Panc1 (cell line): Measurements from ENCODE around the gene CDC6. TPM values are rescaled to one million over a fixed set of nuclear protein-coding genes. Genes with fewer than 3 reads are reported as not detected.

ENCODE experiments used
- ATAC-seq: fragments of 200-7000 bp; cut with Tn5 transposase; 2 replicates; pipeline ENCODE4 v1.9.1; 2020; ENCODE audit warnings: mild to moderate bottlenecking, moderate library complexity
- BruUV-seq: library from RNA; stranded (reverse); fragments of 400-500 nt; replicated peaks from 2 replicates; lab custom pipeline; 2021; lab: Mats Ljungman, UMichigan
- CTCF ChIA-PET: fragments of 300-600 bp; sonication (Branson Sonifier 250); formaldehyde crosslinking; loops from one replicate; lab custom pipeline; 2022; ENCODE audit warnings: antibody characterized with exemption; lab: Charles Lee
- POLR2A ChIA-PET: fragments of 300-600 bp; sonication (Branson Sonifier 250); formaldehyde crosslinking; loops from one replicate; lab custom pipeline; 2022; ENCODE audit warnings: antibody characterized with exemption; lab: Charles Lee
- DNase-seq: peaks from one replicate; pipeline ENCODE4 v3.0.0-alpha.2; 2010; ENCODE audit warnings: low read depth, low spot score
- H3K27ac ChIP-seq: 2 replicates; pipeline ENCODE4 v1.5.1; 2011; ENCODE audit warnings: mild to moderate bottlenecking, low read length, inconsistent platforms
- H3K27me3 ChIP-seq: fragments of 200-500 bp; sonication (Bioruptor generic); 2 replicates; pipeline ENCODE4 v1.6.0; 2014; ENCODE audit warnings: low read length, inconsistent platforms; ENCODE audit not compliant: control insufficient read depth, insufficient read depth
- H3K36me3 ChIP-seq: fragments of 200-500 bp; sonication (Bioruptor generic); 2 replicates; pipeline ENCODE4 v1.5.1; 2014; ENCODE audit warnings: inconsistent platforms, mild to moderate bottlenecking, low read length, moderate library complexity; ENCODE audit not compliant: control insufficient read depth, insufficient read depth
- H3K4me1 ChIP-seq: 2 replicates; pipeline ENCODE4 v1.5.1; 2011; ENCODE audit warnings: inconsistent platforms, mild to moderate bottlenecking, low read length, moderate library complexity; ENCODE audit not compliant: control insufficient read depth, insufficient read depth
- H3K4me3 ChIP-seq, 2 experiments: 2 replicates each; pipeline ENCODE4 v1.5.1; 2011 to 2012; ENCODE audit warnings: low read depth in 2 of 2, low read length in 2 of 2, mild to moderate bottlenecking in 2 of 2, inconsistent platforms in 1 of 2, moderate library complexity in 1 of 2
- H3K9me3 ChIP-seq: fragments of 200-500 bp; sonication (Bioruptor generic); 2 replicates; pipeline ENCODE4 v1.5.1; 2014; ENCODE audit warnings: low read depth, mild to moderate bottlenecking, inconsistent platforms, low read length, moderate library complexity; ENCODE audit not compliant: control insufficient read depth, insufficient read depth
- POLR2AphosphoS5 ChIP-seq: IDR thresholded peaks from 2 replicates; pipeline ENCODE4 v1.6.1; 2012; ENCODE audit warnings: mild to moderate bottlenecking, low read depth, low read length, moderate library complexity
- SIN3A ChIP-seq: IDR thresholded peaks from 2 replicates; pipeline ENCODE4 v1.6.1; 2012; ENCODE audit warnings: low read depth, mild to moderate bottlenecking, low read length, moderate library complexity, borderline replicate concordance; ENCODE audit not compliant: insufficient read depth
- TCF7L2 ChIP-seq: IDR thresholded peaks from 2 replicates; pipeline ENCODE4 v1.6.1; 2011; ENCODE audit warnings: mild to moderate bottlenecking, low read depth, low read length, inconsistent platforms
- in situ Hi-C: cut with HindIII; loops from 2 replicates; pipeline ENCODE4 v1.10.0; 2016; ENCODE audit warnings: low sequenced_read_pairs, low pct_unique_long_range_greater_than_20kb
- intact Hi-C: fragments of 100-400 bp; cut with micrococcal nuclease; formaldehyde crosslinking; loops from one replicate; pipeline ENCODE4 v1.10.0; 2022; ENCODE audit not compliant: unreplicated experiment
- total RNA-seq: library from RNA; stranded (reverse); gene quantifications from one replicate; pipeline ENCODE4 v1.2.1, GENCODE V29; 2021; ENCODE audit not compliant: unreplicated experiment
- TF ChIP-seq, protein P1 (sequence below), 2 experiments: IDR thresholded peaks; 2 replicates each; pipeline ENCODE4 v1.6.1; 2011 to 2012; ENCODE audit warnings: low read depth in 2 of 2, control low read depth in 1 of 2, low read length in 1 of 2, mild to moderate bottlenecking in 1 of 2, moderate library complexity in 1 of 2; ENCODE audit not compliant: insufficient read depth in 1 of 2
- TF ChIP-seq, protein P2 (sequence below): fragments of 450-650 bp; IDR thresholded peaks from 2 replicates; pipeline ENCODE4 v1.5.1; 2017; ENCODE audit warnings: mild to moderate bottlenecking

The CDC6 gene
- total RNA-seq, 1 experiment from 2014 or later = 66.3 TPM

GRCh38 chr17:40291281-40291664, 3.6 kb downstream of the CDC6 start:
- ATAC-seq (no peak), DNase-seq (no peak)
- intact Hi-C loops (no loop called here), in situ Hi-C loops (no loop called here)
- Histone ChIP-seq H3K4me3 (no peak overlapping the region), H3K4me1 (peaks cover 12% of the 10 kb centered on the region), H3K36me3 (peaks cover 15% of the 10 kb centered on the region), H3K9me3 (no peaks in the 10 kb centered on the region), H3K27ac (no peak overlapping the region), H3K27me3 (no peaks in the 10 kb centered on the region)
- ChIA-PET POLR2A (no interaction called here), CTCF (interaction anchor here (0.5 to 0.9 kb wide), 2 partner anchors 78 to 89 kb away, joined by 3 read pairs; no protein-coding TSS in a partner anchor)
- TF ChIP-seq, protein P1, sequence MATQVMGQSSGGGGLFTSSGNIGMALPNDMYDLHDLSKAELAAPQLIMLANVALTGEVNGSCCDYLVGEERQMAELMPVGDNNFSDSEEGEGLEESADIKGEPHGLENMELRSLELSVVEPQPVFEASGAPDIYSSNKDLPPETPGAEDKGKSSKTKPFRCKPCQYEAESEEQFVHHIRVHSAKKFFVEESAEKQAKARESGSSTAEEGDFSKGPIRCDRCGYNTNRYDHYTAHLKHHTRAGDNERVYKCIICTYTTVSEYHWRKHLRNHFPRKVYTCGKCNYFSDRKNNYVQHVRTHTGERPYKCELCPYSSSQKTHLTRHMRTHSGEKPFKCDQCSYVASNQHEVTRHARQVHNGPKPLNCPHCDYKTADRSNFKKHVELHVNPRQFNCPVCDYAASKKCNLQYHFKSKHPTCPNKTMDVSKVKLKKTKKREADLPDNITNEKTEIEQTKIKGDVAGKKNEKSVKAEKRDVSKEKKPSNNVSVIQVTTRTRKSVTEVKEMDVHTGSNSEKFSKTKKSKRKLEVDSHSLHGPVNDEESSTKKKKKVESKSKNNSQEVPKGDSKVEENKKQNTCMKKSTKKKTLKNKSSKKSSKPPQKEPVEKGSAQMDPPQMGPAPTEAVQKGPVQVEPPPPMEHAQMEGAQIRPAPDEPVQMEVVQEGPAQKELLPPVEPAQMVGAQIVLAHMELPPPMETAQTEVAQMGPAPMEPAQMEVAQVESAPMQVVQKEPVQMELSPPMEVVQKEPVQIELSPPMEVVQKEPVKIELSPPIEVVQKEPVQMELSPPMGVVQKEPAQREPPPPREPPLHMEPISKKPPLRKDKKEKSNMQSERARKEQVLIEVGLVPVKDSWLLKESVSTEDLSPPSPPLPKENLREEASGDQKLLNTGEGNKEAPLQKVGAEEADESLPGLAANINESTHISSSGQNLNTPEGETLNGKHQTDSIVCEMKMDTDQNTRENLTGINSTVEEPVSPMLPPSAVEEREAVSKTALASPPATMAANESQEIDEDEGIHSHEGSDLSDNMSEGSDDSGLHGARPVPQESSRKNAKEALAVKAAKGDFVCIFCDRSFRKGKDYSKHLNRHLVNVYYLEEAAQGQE (IDR thresholded peaks at IDR 0.05; ENCODE audit: insufficient read depth in 1 of 2, low read depth in 2 of 2, low read length in 1 of 2) = no peak
- TF ChIP-seq TCF7L2 (no peak), SIN3A (no peak), POLR2AphosphoS5 (no peak)
- TF ChIP-seq, protein P2, sequence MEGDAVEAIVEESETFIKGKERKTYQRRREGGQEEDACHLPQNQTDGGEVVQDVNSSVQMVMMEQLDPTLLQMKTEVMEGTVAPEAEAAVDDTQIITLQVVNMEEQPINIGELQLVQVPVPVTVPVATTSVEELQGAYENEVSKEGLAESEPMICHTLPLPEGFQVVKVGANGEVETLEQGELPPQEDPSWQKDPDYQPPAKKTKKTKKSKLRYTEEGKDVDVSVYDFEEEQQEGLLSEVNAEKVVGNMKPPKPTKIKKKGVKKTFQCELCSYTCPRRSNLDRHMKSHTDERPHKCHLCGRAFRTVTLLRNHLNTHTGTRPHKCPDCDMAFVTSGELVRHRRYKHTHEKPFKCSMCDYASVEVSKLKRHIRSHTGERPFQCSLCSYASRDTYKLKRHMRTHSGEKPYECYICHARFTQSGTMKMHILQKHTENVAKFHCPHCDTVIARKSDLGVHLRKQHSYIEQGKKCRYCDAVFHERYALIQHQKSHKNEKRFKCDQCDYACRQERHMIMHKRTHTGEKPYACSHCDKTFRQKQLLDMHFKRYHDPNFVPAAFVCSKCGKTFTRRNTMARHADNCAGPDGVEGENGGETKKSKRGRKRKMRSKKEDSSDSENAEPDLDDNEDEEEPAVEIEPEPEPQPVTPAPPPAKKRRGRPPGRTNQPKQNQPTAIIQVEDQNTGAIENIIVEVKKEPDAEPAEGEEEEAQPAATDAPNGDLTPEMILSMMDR = no peak
- no TSS peak for BruUV-seq

DNA sequence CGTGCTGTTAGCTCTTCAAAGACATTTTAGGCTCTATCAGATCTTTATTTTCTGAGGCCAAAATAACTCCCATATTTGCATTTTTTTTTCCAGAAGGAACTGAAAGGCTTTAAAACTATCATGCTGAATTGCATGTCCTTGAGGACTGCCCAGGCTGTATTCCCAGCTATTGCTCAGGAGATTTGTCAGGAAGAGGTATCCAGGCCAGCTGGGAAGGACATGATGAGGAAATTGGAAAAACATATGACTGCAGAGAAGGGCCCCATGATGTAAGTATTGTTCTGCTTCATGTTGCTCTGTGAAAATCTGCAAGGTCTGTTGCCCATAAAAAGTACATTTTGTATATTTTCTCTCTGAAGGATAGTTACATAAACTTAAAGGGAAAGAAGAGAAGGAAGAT, 5.7 kb downstream of the CDC6 start:
- CTCF ChIA-PET = interaction anchor here (0.6 to 1.0 kb wide), 2 partner anchors 65 to 240 kb away, joined by 3 to 4 read pairs; no protein-coding TSS in a partner anchor
- peaks cover 20% of the 10 kb centered on the region for H3K36me3 ChIP-seq
- TF ChIP-seq POLR2AphosphoS5 = no peak
- TF ChIP-seq, protein P1 (IDR thresholded peaks at IDR 0.05; ENCODE audit: insufficient read depth in 1 of 2, low read depth in 2 of 2, low read length in 1 of 2) = no peak
- TF ChIP-seq, protein P2 = no peak
- TF ChIP-seq TCF7L2 = no peak
- TF ChIP-seq SIN3A = no peak
- in situ Hi-C loops (no loop called here), intact Hi-C loops (no loop called here)
- H3K9me3 ChIP-seq = no peaks in the 10 kb centered on the region
- no peak for ATAC-seq
- POLR2A ChIA-PET = interaction anchor here (1.7 kb wide), 1 partner anchor 14 kb away, joined by 5 read pairs; no protein-coding TSS in a partner anchor
- no peak overlapping the region for H3K27ac ChIP-seq
- H3K27me3 ChIP-seq = no peaks in the 10 kb centered on the region
- no peak overlapping the region for H3K4me3 ChIP-seq
- H3K4me1 ChIP-seq = peaks cover 12% of the 10 kb centered on the region
- BruUV-seq = no TSS peak
- DNase-seq = no peak
